Hepatocyte (in vitro differentiated cells): ENCODE data around the gene RAPGEF4. TPM values are rescaled to one million over a fixed set of nuclear protein-coding genes. Genes with fewer than 3 reads are reported as not detected.

Experiments
- DNase-seq: peaks from one replicate; pipeline ENCODE4 v3.0.0-alpha.2; 2016; ENCODE audit warnings: low spot score
- H2AFZ ChIP-seq: fragments of 200-600 bp; sonication (generic); 2 replicates; pipeline ENCODE4 v1.6.0; 2016; ENCODE audit warnings: antibody characterized with exemption, mild to moderate bottlenecking
- H3K27ac ChIP-seq: fragments of 200-600 bp; sonication (generic); 2 replicates; pipeline ENCODE4 v1.5.1; 2016; ENCODE audit warnings: mild to moderate bottlenecking
- H3K27me3 ChIP-seq: fragments of 200-600 bp; sonication (generic); 2 replicates; pipeline ENCODE4 v1.6.1; 2016
- H3K36me3 ChIP-seq: fragments of 200-600 bp; sonication (generic); replicated peaks from 2 replicates; pipeline ENCODE4 v1.5.1; 2016; ENCODE audit warnings: low read depth; ENCODE audit not compliant: insufficient read depth
- H3K4me1 ChIP-seq: fragments of 200-600 bp; sonication (generic); 2 replicates; pipeline ENCODE4 v1.5.1; 2016; ENCODE audit warnings: mild to moderate bottlenecking, moderate library complexity; ENCODE audit not compliant: insufficient read depth
- H3K4me2 ChIP-seq: fragments of 200-600 bp; sonication (generic); 2 replicates; pipeline ENCODE4 v1.6.0; 2016
- H3K4me3 ChIP-seq: fragments of 200-600 bp; sonication (generic); 2 replicates; pipeline ENCODE4 v1.5.1; 2016; ENCODE audit warnings: mild to moderate bottlenecking
- H3K79me2 ChIP-seq: fragments of 200-600 bp; sonication (generic); 2 replicates; pipeline ENCODE4 v1.6.0; 2017; ENCODE audit warnings: mild to moderate bottlenecking
- H3K9me2 ChIP-seq: fragments of 200-600 bp; sonication (generic); replicated peaks from 2 replicates; pipeline ENCODE4 v1.6.0; 2017; ENCODE audit warnings: mild to moderate bottlenecking; ENCODE audit not compliant: insufficient read depth
- H3K9me3 ChIP-seq: fragments of 200-600 bp; sonication (generic); 2 replicates; pipeline ENCODE4 v1.5.1; 2016; ENCODE audit warnings: low read depth, mild to moderate bottlenecking
- H4K20me1 ChIP-seq: fragments of 200-600 bp; sonication (generic); 2 replicates; pipeline ENCODE4 v1.6.0; 2016; ENCODE audit warnings: mild to moderate bottlenecking; ENCODE audit not compliant: insufficient read depth, poor library complexity, severe bottlenecking
- CTCF ChIP-seq: fragments of 200-600 bp; sonication (generic); IDR thresholded peaks from 2 replicates; pipeline ENCODE4 v1.5.1; 2016; ENCODE audit warnings: antibody characterized with exemption, mild to moderate bottlenecking; ENCODE audit not compliant: poor library complexity
- EZH2 ChIP-seq: fragments of 200-600 bp; sonication (generic); IDR thresholded peaks from 2 replicates; pipeline ENCODE4 v1.6.1; 2016; ENCODE audit warnings: antibody characterized with exemption, mild to moderate bottlenecking, borderline replicate concordance
- EZH2phosphoT487 ChIP-seq: fragments of 200-600 bp; sonication (generic); IDR thresholded peaks from one replicate; pipeline ENCODE4 v1.6.1; 2018; ENCODE audit warnings: antibody characterized with exemption, mild to moderate bottlenecking, low read depth, moderate library complexity; ENCODE audit not compliant: unreplicated experiment, severe bottlenecking
- WGBS: methylation state at CpG from one replicate; pipeline ENCODE4 v1.1.6; 2016; ENCODE audit warnings: low lambda C conversion rate; ENCODE audit errors: missing lambda C conversion rate; 5-methylcytosine and 5-hydroxymethylcytosine counted together
- polyA plus RNA-seq: library from polyadenylated mRNA; unstranded; fragments of >200 nt; fragmentation: Nextera tagmentation; extraction: Ambion mirVana; gene quantifications from 2 replicates; pipeline ENCODE4 v1.2.1, GENCODE V29; 2016
- total RNA-seq: library from RNA; depleted of rRNA; stranded (reverse); fragments of >200 nt; gene quantifications from 2 replicates; pipeline ENCODE4 v1.2.3, GENCODE V29; 2014

RAPGEF4 gene
- total and polyA plus RNA-seq, 2 experiments from 2014 or later, result 1.9 to 2.0 TPM

- no peak overlapping the region for H3K4me2 ChIP-seq
- no peak for DNase-seq
- no peaks in the 10 kb centered on the region for H3K9me2 ChIP-seq
- H3K27ac ChIP-seq, result no peak overlapping the region
- H2AFZ ChIP-seq, result no peak overlapping the region
- no peaks in the 10 kb centered on the region for H3K27me3 ChIP-seq
- H3K9me3 ChIP-seq, result no peaks in the 10 kb centered on the region
- H3K4me1 ChIP-seq, result no peaks in the 10 kb centered on the region
- no peaks in the 10 kb centered on the region for H3K36me3 ChIP-seq
- H4K20me1 ChIP-seq, result no peaks in the 10 kb centered on the region
- H3K4me3 ChIP-seq, result no peak overlapping the region
- WGBS, result 85% methylated on average over 2 of the region's 4 CpGs
- TF ChIP-seq CTCF (no peak), EZH2 (no peak), EZH2phosphoT487 (no peak)
- no peaks in the 10 kb centered on the region for H3K79me2 ChIP-seq
These were observed 327.2 kb downstream of the RAPGEF4 start for GRCh38 chr2:173062801-173063200.

GRCh38 chr2:173064151-173064805 is 328.6 kb downstream of the RAPGEF4 start:
- TF ChIP-seq EZH2phosphoT487 (no peak), CTCF (no peak), EZH2 (no peak)
- Histone ChIP-seq H3K4me1 (no peaks in the 10 kb centered on the region), H3K79me2 (no peaks in the 10 kb centered on the region), H2AFZ (no peak overlapping the region), H3K27ac (no peak overlapping the region), H3K27me3 (no peaks in the 10 kb centered on the region), H3K9me3 (no peaks in the 10 kb centered on the region), H4K20me1 (no peaks in the 10 kb centered on the region), H3K9me2 (no peaks in the 10 kb centered on the region), H3K4me3 (no peak overlapping the region), H3K36me3 (no peaks in the 10 kb centered on the region), H3K4me2 (no peak overlapping the region)
- 80% methylated on average over 4 of the region's 4 CpGs for WGBS
- no peak for DNase-seq

- TF ChIP-seq CTCF (no peak), EZH2 (no peak), EZH2phosphoT487 (no peak)
These were observed 331.4 kb downstream of the RAPGEF4 start for GRCh38 chr2:173066887-173067676.

More at GRCh38 chr2:173066887-173067676, 331.4 kb downstream of the RAPGEF4 start:
- no peak for DNase-seq
- 93% methylated on average over 6 of the region's 6 CpGs for WGBS
- Histone ChIP-seq H3K9me2 (no peaks in the 10 kb centered on the region), H3K4me3 (no peak overlapping the region), H3K4me2 (no peak overlapping the region), H3K27ac (no peak overlapping the region), H3K4me1 (no peaks in the 10 kb centered on the region), H2AFZ (no peak overlapping the region), H4K20me1 (no peaks in the 10 kb centered on the region), H3K36me3 (no peaks in the 10 kb centered on the region), H3K9me3 (no peaks in the 10 kb centered on the region), H3K27me3 (no peaks in the 10 kb centered on the region), H3K79me2 (no peaks in the 10 kb centered on the region)
